Endothelial cell of umbilical vein (primary cell): ENCODE data around the gene PROCR. TPM values are rescaled to one million over a fixed set of nuclear protein-coding genes. Genes with fewer than 3 reads are reported as not detected.

Experiments used
- BruUV-seq: library from RNA; stranded (reverse); fragments of 400-500 nt; replicated peaks from 2 replicates; lab custom pipeline; 2021; lab: Mats Ljungman, UMichigan
- CTCF ChIA-PET: fragments of 300-600, 350-600 bp; sonication (Branson Sonifier 250); formaldehyde crosslinking; loops from one replicate; lab custom pipeline; 2021; ENCODE audit warnings: antibody characterized with exemption, inconsistent platforms; lab: Charles Lee
- POLR2A ChIA-PET: fragments of 300-600, 350-600 bp; sonication (Branson Sonifier 250); formaldehyde crosslinking; loops from one replicate; lab custom pipeline; 2021; ENCODE audit warnings: antibody characterized with exemption, inconsistent platforms; lab: Charles Lee
- DNase-seq: peaks from one replicate; pipeline ENCODE4 v3.0.0-alpha.2; 2011; ENCODE audit warnings: low read depth, low spot score
- FAIRE-seq: peaks from 2 replicates; lab custom pipeline; 2011; peaks lifted over from hg19 to GRCh38; lab: Jason Lieb, UNC
- H2AFZ ChIP-seq: 2 replicates; pipeline ENCODE4 v1.6.0; 2012; ENCODE audit warnings: low read depth, low read length, control low read depth, inconsistent platforms
- H3K27ac ChIP-seq: 2 replicates; pipeline ENCODE4 v1.5.1; 2011; ENCODE audit warnings: low read depth, mild to moderate bottlenecking, control low read depth, low read length, moderate library complexity; ENCODE audit not compliant: insufficient read depth
- H3K27me3 ChIP-seq, 2 experiments: 2 replicates each; pipeline versions ENCODE4 v1.6.0 to v1.6.1; 2011; ENCODE audit warnings: low read length in 2 of 2, mixed read lengths in 1 of 2; ENCODE audit not compliant: control insufficient read depth in 2 of 2, insufficient read depth in 2 of 2
- H3K36me3 ChIP-seq, 2 experiments: 2 replicates in 1 of 2; 3 replicates in 1 of 2; pipeline ENCODE4 v1.5.1; 2011; ENCODE audit warnings: low read length in 2 of 2, mild to moderate bottlenecking in 1 of 2, moderate library complexity in 1 of 2; ENCODE audit not compliant: control insufficient read depth in 2 of 2, insufficient read depth in 2 of 2; ENCODE audit errors: extremely low read depth in 1 of 2
- H3K4me1 ChIP-seq: 3 replicates; pipeline ENCODE4 v1.5.1; 2011; ENCODE audit warnings: mild to moderate bottlenecking, low read length; ENCODE audit not compliant: control insufficient read depth, insufficient read depth; ENCODE audit errors: extremely low read depth
- H3K4me2 ChIP-seq: 2 replicates; pipeline ENCODE4 v1.6.1; 2011; ENCODE audit warnings: low read length, control low read depth, mixed read lengths; ENCODE audit not compliant: insufficient read depth
- H3K4me3 ChIP-seq, 3 experiments: fragments of 200-600 bp in 1 of 3; sonication (generic), shearing (Covaris generic) in 1 of 3; replicated peaks in 1 of 3; 2 replicates each; pipeline ENCODE4 v1.5.1; 2011 to 2016; ENCODE audit warnings: control low read depth in 3 of 3, low read length in 3 of 3, mild to moderate bottlenecking in 2 of 3, inconsistent platforms in 1 of 3, low read depth in 1 of 3, moderate library complexity in 1 of 3; ENCODE audit not compliant: insufficient read depth in 1 of 3
- H3K79me2 ChIP-seq: 2 replicates; pipeline ENCODE4 v1.6.0; 2012; ENCODE audit warnings: low read length, inconsistent platforms; ENCODE audit not compliant: control insufficient read depth, insufficient read depth
- H3K9ac ChIP-seq: replicated peaks from 2 replicates; pipeline ENCODE3; 2011; ENCODE audit warnings: low read length, control low read depth; ENCODE audit not compliant: insufficient read depth; ENCODE audit errors: extremely low read depth
- H3K9me1 ChIP-seq: replicated peaks from 3 replicates; pipeline ENCODE4 v1.6.0; 2011; ENCODE audit warnings: mild to moderate bottlenecking, low read length; ENCODE audit not compliant: control insufficient read depth, insufficient read depth; ENCODE audit errors: extremely low read depth
- H3K9me3 ChIP-seq: replicated peaks from 2 replicates; pipeline ENCODE4 v1.5.1; 2012; ENCODE audit warnings: low read length, inconsistent platforms; ENCODE audit not compliant: control insufficient read depth, insufficient read depth
- H4K20me1 ChIP-seq: replicated peaks from 2 replicates; pipeline ENCODE3; 2011; ENCODE audit warnings: mild to moderate bottlenecking, low read length; ENCODE audit not compliant: control insufficient read depth, insufficient read depth; ENCODE audit errors: extremely low read depth
- CTCF ChIP-seq, 2 donors: IDR thresholded peaks; 1 replicate in 1 of 2; 2 replicates in 1 of 2; pipeline ENCODE4 v1.5.1; 2011; ENCODE audit warnings: low read length in 2 of 2, mild to moderate bottlenecking in 2 of 2, moderate library complexity in 2 of 2, control low read depth in 1 of 2, inconsistent platforms in 1 of 2, low read depth in 1 of 2; ENCODE audit not compliant: insufficient read depth in 1 of 2; ENCODE audit errors: extremely low read depth in 1 of 2
- GATA2 ChIP-seq: IDR thresholded peaks from 2 replicates; pipeline ENCODE4 v1.7.0; 2011; ENCODE audit warnings: low read depth, mild to moderate bottlenecking, moderate library complexity, mixed read lengths, low read length; ENCODE audit not compliant: insufficient read length, insufficient read depth
- MAX ChIP-seq: IDR thresholded peaks from 2 replicates; pipeline ENCODE4 v1.6.1; 2011; ENCODE audit not compliant: insufficient read depth, insufficient read length
- POLR2A ChIP-seq: IDR thresholded peaks from 2 replicates; pipeline ENCODE4 v1.6.1; 2012; ENCODE audit warnings: low read depth, mild to moderate bottlenecking, control low read depth, low read length
- dilution Hi-C: fragments of 300-500 bp; cut with MboI; formaldehyde crosslinking; loops from one replicate; pipeline ENCODE4 v1.15.0; 2019; ENCODE audit warnings: low sequenced_read_pairs; ENCODE audit not compliant: extremely low pct_ligation_motif_present
- intact Hi-C: fragments of 100-400 bp; cut with micrococcal nuclease; formaldehyde crosslinking; loops from one replicate; pipeline ENCODE4 v1.10.0; 2022
- polyA plus RNA-seq, 4 experiments: library from polyadenylated mRNA; depleted of rRNA in 3 of 4; stranded (reverse) in 3 of 4; unstranded in 1 of 4; fragments of >200 nt; gene quantifications; 2 replicates each; pipeline versions ENCODE4 v1.2.1 to v1.2.3, GENCODE V29; 2011 to 2012; ENCODE audit warnings: missing spikeins in 1 of 4
- total RNA-seq: library from RNA; stranded (reverse); gene quantifications from 2 replicates; pipeline ENCODE4 v1.2.3, GENCODE V29; 2021

The PROCR gene
- total and polyA plus RNA-seq, 2 donors (not counting 3 experiments of a cell fraction or from before 2014, with no cell fraction given) = 251 to 376 TPM

GRCh38 chr20:35145141-35145564, 26.7 kb upstream of the PROCR start:
- Histone ChIP-seq H3K9me1 (no peaks in the 10 kb centered on the region), H3K4me1 (peaks cover 24% of the 10 kb centered on the region), H3K36me3 (peaks cover 2 to 3% of the 10 kb centered on the region in 2 experiments), H3K27me3 (no peaks in the 10 kb centered on the region), H2AFZ (no peak overlapping the region), H3K4me2 (no peak overlapping the region), H3K9me3 (no peaks in the 10 kb centered on the region), H3K79me2 (peaks cover 8% of the 10 kb centered on the region), H3K9ac (no peak overlapping the region), H4K20me1 (no peaks in the 10 kb centered on the region), H3K27ac (no peak overlapping the region), H3K4me3 (no peak overlapping the region)
- peak; percentile 86 for DNase-seq
- ChIA-PET CTCF (interaction anchor here (0.5 to 8.6 kb wide), 82 partner anchors 9 to 312 kb away, joined by 3 to 294 read pairs (median 5); partner anchors contain the start of genes ACSS2, CEP250, EIF6 and GGT7), POLR2A (interaction anchor here (0.6 to 3.6 kb wide), 2 partner anchors 21 to 66 kb away, joined by 4 to 18 read pairs; no protein-coding TSS in a partner anchor)
- intact Hi-C loops (loop anchor here (1.0 to 2.0 kb wide), 4 partner anchors 52 to 294 kb away; partner anchors contain the start of gene TRPC4AP), dilution Hi-C loops (no loop called here)
- BruUV-seq = no TSS peak
- TF ChIP-seq CTCF (IDR thresholded peaks at IDR 0.05; ENCODE audit: extremely low read depth in 1 of 2, insufficient read depth in 1 of 2, low read depth in 1 of 2, low read length in 2 of 2) (peak; percentile 64 to 68), POLR2A (peak; percentile 15), GATA2 (no peak), MAX (no peak)
- peak; percentile 77 for FAIRE-seq
